Right lobe of liver (tissue), 4 donors: ENCODE results near the gene NEU1.
"Not testable (repeated sequence)": the region's sequence is repeated elsewhere in the genome, so short reads cannot be mapped to it uniquely, and the experiment has no call there.

Source experiments
- CTCF ChIP-seq, 4 donors: fragments of 200-600 bp in 3 of 4; fragments of 450-650 bp in 1 of 4; IDR thresholded peaks; one replicate each; pipeline versions ENCODE4 v1.5.1 to v1.8.0; 2016 to 2022; ENCODE audit warnings: antibody characterized with exemption in 4 of 4, mild to moderate bottlenecking in 2 of 4
- POLR2A ChIP-seq: fragments of 450-650 bp; IDR thresholded peaks from one replicate; pipeline ENCODE4 v1.6.1; 2017; ENCODE audit warnings: antibody characterized with exemption, mild to moderate bottlenecking
- donor health status: DM: no; HTN: no; CAD: no.
- donor health status: DM: no; HTN: no; CAD: no.
- donor health status: DM: no; HTN: yes; CAD: no.

DNA sequence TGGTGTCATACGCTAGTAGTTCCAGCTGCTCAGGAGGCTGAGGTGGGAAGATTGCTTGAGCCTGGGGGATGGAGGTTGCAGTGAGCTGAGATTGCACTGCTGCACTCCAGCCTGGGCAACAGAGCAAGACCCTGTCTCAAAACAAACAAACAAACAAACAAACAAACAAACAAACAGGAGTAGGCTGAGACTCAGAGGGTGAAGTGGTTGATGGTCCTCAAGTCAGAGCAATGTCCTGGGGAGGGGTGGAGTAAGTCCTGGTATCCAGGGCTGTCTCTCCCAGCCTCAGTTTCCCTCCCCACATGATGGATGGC, 6.0 kb upstream of the NEU1 start:
- not testable (repeated sequence) for TF ChIP-seq POLR2A; CTCF (IDR thresholded peaks at IDR 0.05)
